Activated B cell treated with CpG ODN at 0.5 μM for 24 hours (primary cell): ENCODE results near the gene PPM1E. TPM values are rescaled to one million over a fixed set of nuclear protein-coding genes. Genes with fewer than 3 reads are reported as not detected.

Source experiments
- ATAC-seq: fragments of 200-7000 bp; cut with Tn5 transposase; one replicate; pipeline ENCODE4 v1.10.0; 2021; ENCODE audit warnings: low read depth, mild to moderate bottlenecking, moderate library complexity
- CTCF ChIA-PET: fragments of 350-600 bp; sonication (Branson Sonifier 250); formaldehyde crosslinking; loops from one replicate; lab custom pipeline; 2021; ENCODE audit warnings: antibody characterized with exemption; lab: Charles Lee
- POLR2A ChIA-PET: fragments of 350-600 bp; sonication (Branson Sonifier 250); formaldehyde crosslinking; loops from one replicate; lab custom pipeline; 2021; ENCODE audit warnings: antibody characterized with exemption; lab: Charles Lee
- DNase-seq: peaks from one replicate; pipeline ENCODE4 v3.0.0; 2022
- H3K27ac Mint-ChIP-seq: one replicate; pipeline ENCODE4 v1.8.0; 2020; ENCODE audit warnings: mixed read lengths
- H3K27me3 Mint-ChIP-seq: one replicate; pipeline ENCODE4 v1.8.0; 2021; ENCODE audit warnings: mixed read lengths
- H3K36me3 Mint-ChIP-seq: one replicate; pipeline ENCODE4 v1.8.0; 2021; ENCODE audit warnings: low read depth, mixed read lengths
- H3K4me1 Mint-ChIP-seq: one replicate; pipeline ENCODE4 v1.8.0; 2021; ENCODE audit warnings: mixed read lengths
- H3K4me3 Mint-ChIP-seq: one replicate; pipeline ENCODE4 v1.8.0; 2020; ENCODE audit warnings: mild to moderate bottlenecking, mixed read lengths
- H3K9me3 Mint-ChIP-seq: one replicate; pipeline ENCODE4 v1.8.0; 2020; ENCODE audit warnings: mixed read lengths
- CTCF ChIP-seq: fragments of 200-600 bp; IDR thresholded peaks from one replicate; pipeline ENCODE4 v1.8.0; 2022; ENCODE audit warnings: antibody characterized with exemption, mild to moderate bottlenecking
- intact Hi-C: fragments of 100-400 bp; cut with micrococcal nuclease; formaldehyde crosslinking; loops from one replicate; pipeline ENCODE4 v1.15.1; 2024
- total RNA-seq: library from RNA; stranded (reverse); gene quantifications from 2 replicates; pipeline ENCODE4 v1.2.3, GENCODE V29; 2022

Gene PPM1E
- total RNA-seq, 1 donor from 2014 or later, result 0.02 TPM

- no peak for DNase-seq
- no peak for TF ChIP-seq CTCF
- POLR2A ChIA-PET, result no interaction called here
- Mint-ChIP-seq H3K4me3 (no peak overlapping the region), H3K4me1 (no peaks in the 10 kb centered on the region), H3K36me3 (no peaks in the 10 kb centered on the region), H3K27me3 (peaks cover 24% of the 10 kb centered on the region), H3K27ac (no peak overlapping the region), H3K9me3 (peaks cover 10% of the 10 kb centered on the region)
- ATAC-seq, result no peak
- intact Hi-C loops, result no loop called here
- CTCF ChIA-PET, result no interaction called here
These were observed 134.3 kb downstream of the PPM1E start for GRCh38 chr17:58889928-58890327.

- Mint-ChIP-seq H3K4me3 (no peak overlapping the region), H3K36me3 (no peaks in the 10 kb centered on the region), H3K9me3 (peaks cover 4% of the 10 kb centered on the region), H3K27me3 (peaks cover 6% of the 10 kb centered on the region), H3K4me1 (no peaks in the 10 kb centered on the region), H3K27ac (no peak overlapping the region)
- DNase-seq (no peak), ATAC-seq (no peak)
- no peak for TF ChIP-seq CTCF
- intact Hi-C loops, result no loop called here
- ChIA-PET CTCF (no interaction called here), POLR2A (interaction anchor here (0.7 kb wide), 1 partner anchor 275 kb away, joined by 3 read pairs; no protein-coding TSS in a partner anchor)
These were observed 143.5 kb downstream of the PPM1E start for GRCh38 chr17:58899191-58899590.

- no peaks in the 10 kb centered on the region for H3K4me1 Mint-ChIP-seq
- no peak for ATAC-seq
- peaks cover 6% of the 10 kb centered on the region for H3K27me3 Mint-ChIP-seq
- no peak overlapping the region for H3K4me3 Mint-ChIP-seq
- intact Hi-C loops, result no loop called here
- ChIA-PET POLR2A (no interaction called here), CTCF (no interaction called here)
- no peak overlapping the region for H3K27ac Mint-ChIP-seq
- no peak for DNase-seq
- no peak for TF ChIP-seq CTCF
- no peaks in the 10 kb centered on the region for H3K36me3 Mint-ChIP-seq
- peaks cover 5% of the 10 kb centered on the region for H3K9me3 Mint-ChIP-seq
These were observed 146.7 kb downstream of the PPM1E start for GRCh38 chr17:58902322-58902721.

GRCh38 chr17:58911741-58912343 lies 156.2 kb downstream of the PPM1E start:
- Mint-ChIP-seq H3K36me3 (no peaks in the 10 kb centered on the region), H3K4me1 (no peaks in the 10 kb centered on the region), H3K4me3 (no peak overlapping the region), H3K9me3 (peaks cover 12% of the 10 kb centered on the region), H3K27ac (no peak overlapping the region), H3K27me3 (no peaks in the 10 kb centered on the region)
- intact Hi-C loops, result no loop called here
- DNase-seq (no peak), ATAC-seq (no peak)
- TF ChIP-seq CTCF, result no peak
- CTCF ChIA-PET, result no interaction called here
- POLR2A ChIA-PET, result interaction anchor here (0.6 kb wide), 1 partner anchor 473 kb away, joined by 3 read pairs; no protein-coding TSS in a partner anchor

GRCh38 chr17:58913552-58913951 lies 157.9 kb downstream of the PPM1E start:
- H3K36me3 Mint-ChIP-seq, result no peaks in the 10 kb centered on the region
- no peak for TF ChIP-seq CTCF
- ChIA-PET CTCF (no interaction called here), POLR2A (no interaction called here)
- ATAC-seq, result no peak
- H3K27ac Mint-ChIP-seq, result no peak overlapping the region
- H3K4me1 Mint-ChIP-seq, result no peaks in the 10 kb centered on the region
- H3K27me3 Mint-ChIP-seq, result no peaks in the 10 kb centered on the region
- no peak overlapping the region for H3K4me3 Mint-ChIP-seq
- no peak for DNase-seq
- H3K9me3 Mint-ChIP-seq, result peaks cover 12% of the 10 kb centered on the region
- intact Hi-C loops, result no loop called here
